Measurements from ENCODE around the gene TAS2R41. TPM values are rescaled to one million over a fixed set of nuclear protein-coding genes. Genes with fewer than 3 reads are reported as not detected.

Gene TAS2R41
- total RNA-seq, 1 donor from 2014 or later = not detected

GRCh38 chr7:143435266-143435665 lies 42.4 kb upstream of the TAS2R41 start:
- H3K36me3 ChIP-seq (ENCODE audit: insufficient read depth, low read length) = no peaks in the 10 kb centered on the region
- Mint-ChIP-seq H3K4me3 (ENCODE audit: unreplicated experiment) (no peak overlapping the region), H3K27me3 (ENCODE audit: low read depth, unreplicated experiment) (peaks cover 12% of the 10 kb centered on the region), H3K27ac (ENCODE audit: unreplicated experiment) (no peak overlapping the region), H3K36me3 (ENCODE audit: low read depth, unreplicated experiment) (no peaks in the 10 kb centered on the region), H3K9me3 (ENCODE audit: unreplicated experiment) (no peaks in the 10 kb centered on the region), H3K4me1 (ENCODE audit: low read depth, unreplicated experiment) (no peaks in the 10 kb centered on the region)
- H3K4me3 ChIP-seq (ENCODE audit: insufficient read depth, low read depth, low read length) = no peak overlapping the region
- H3K9ac ChIP-seq (ENCODE audit: low read length) = no peak overlapping the region
- no peak overlapping the region for H3K4me2 ChIP-seq (ENCODE audit: low read length)
- no peak overlapping the region for H2AFZ ChIP-seq (ENCODE audit: low read depth, low read length)
- no peaks in the 10 kb centered on the region for H3K9me3 ChIP-seq (ENCODE audit: insufficient read depth, low read depth, low read length)
- no peak for DNase-seq (ENCODE audit: low read depth)
- no peaks in the 10 kb centered on the region for H3K27me3 ChIP-seq (ENCODE audit: insufficient read depth, low read length)
- H3K4me1 ChIP-seq (ENCODE audit: insufficient read depth, low read length) = no peaks in the 10 kb centered on the region
- no peak for FAIRE-seq
- H3K79me2 ChIP-seq (ENCODE audit: insufficient read depth, low read length) = no peaks in the 10 kb centered on the region
- H3K27ac ChIP-seq (ENCODE audit: low read depth, low read length) = no peak overlapping the region
- no peaks in the 10 kb centered on the region for H4K20me1 ChIP-seq (ENCODE audit: insufficient read depth, low read length)
- TF ChIP-seq CTCF (IDR thresholded peaks at IDR 0.05; ENCODE audit: insufficient read depth, low read depth, low read length) = no peak
- TF ChIP-seq EZH2 (IDR thresholded peaks at IDR 0.05; ENCODE audit: insufficient read depth, low read length) = no peak

DNA sequence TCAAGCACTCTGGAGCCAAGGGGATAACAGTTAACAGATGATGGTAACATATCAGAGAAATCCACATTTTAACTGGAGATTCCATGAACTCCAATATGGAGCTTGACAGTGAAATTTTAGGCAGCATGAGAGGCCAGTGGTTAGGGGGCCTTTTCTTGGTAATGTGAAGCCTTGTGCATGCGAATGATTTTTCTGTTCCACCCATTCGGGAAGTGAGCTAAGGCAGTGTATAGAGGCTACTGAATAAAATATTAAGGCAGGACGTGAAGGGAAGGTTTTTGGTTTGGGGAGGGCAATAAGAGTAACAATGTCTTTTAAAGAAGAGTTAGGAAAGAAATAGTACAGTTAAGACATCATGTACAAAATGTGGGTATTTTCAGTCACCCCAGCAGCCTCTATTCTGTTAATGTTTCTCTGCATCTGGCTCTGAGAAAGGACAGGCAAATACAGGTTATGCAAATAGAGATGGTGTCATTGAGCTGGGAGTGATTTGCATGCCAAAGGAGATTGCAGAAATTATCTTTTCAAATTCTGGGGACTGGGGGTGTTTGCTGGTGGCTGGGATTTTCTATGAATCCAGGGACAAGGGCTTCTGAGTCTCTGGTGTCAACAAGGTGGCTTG lies 41.2 kb upstream of the TAS2R41 start:
- Histone ChIP-seq H3K9ac (ENCODE audit: low read length) (no peak overlapping the region), H3K27me3 (ENCODE audit: insufficient read depth, low read length) (no peaks in the 10 kb centered on the region), H3K79me2 (ENCODE audit: insufficient read depth, low read length) (no peaks in the 10 kb centered on the region), H3K9me3 (ENCODE audit: insufficient read depth, low read depth, low read length) (no peaks in the 10 kb centered on the region), H3K4me1 (ENCODE audit: insufficient read depth, low read length) (no peaks in the 10 kb centered on the region), H3K4me2 (ENCODE audit: low read length) (no peak overlapping the region), H2AFZ (ENCODE audit: low read depth, low read length) (no peak overlapping the region), H4K20me1 (ENCODE audit: insufficient read depth, low read length) (no peaks in the 10 kb centered on the region), H3K4me3 (ENCODE audit: insufficient read depth, low read depth, low read length) (no peak overlapping the region), H3K27ac (ENCODE audit: low read depth, low read length) (no peak overlapping the region), H3K36me3 (ENCODE audit: insufficient read depth, low read length) (no peaks in the 10 kb centered on the region)
- DNase-seq (ENCODE audit: low read depth) (no peak), FAIRE-seq (no peak)
- Mint-ChIP-seq H3K9me3 (ENCODE audit: unreplicated experiment) (no peaks in the 10 kb centered on the region), H3K4me3 (ENCODE audit: unreplicated experiment) (no peak overlapping the region), H3K27ac (ENCODE audit: unreplicated experiment) (no peak overlapping the region), H3K27me3 (ENCODE audit: low read depth, unreplicated experiment) (peaks cover 15% of the 10 kb centered on the region), H3K4me1 (ENCODE audit: low read depth, unreplicated experiment) (no peaks in the 10 kb centered on the region), H3K36me3 (ENCODE audit: low read depth, unreplicated experiment) (no peaks in the 10 kb centered on the region)
- TF ChIP-seq EZH2 (IDR thresholded peaks at IDR 0.05; ENCODE audit: insufficient read depth, low read length) (no peak), CTCF (IDR thresholded peaks at IDR 0.05; ENCODE audit: insufficient read depth, low read depth, low read length) (no peak)

DNA sequence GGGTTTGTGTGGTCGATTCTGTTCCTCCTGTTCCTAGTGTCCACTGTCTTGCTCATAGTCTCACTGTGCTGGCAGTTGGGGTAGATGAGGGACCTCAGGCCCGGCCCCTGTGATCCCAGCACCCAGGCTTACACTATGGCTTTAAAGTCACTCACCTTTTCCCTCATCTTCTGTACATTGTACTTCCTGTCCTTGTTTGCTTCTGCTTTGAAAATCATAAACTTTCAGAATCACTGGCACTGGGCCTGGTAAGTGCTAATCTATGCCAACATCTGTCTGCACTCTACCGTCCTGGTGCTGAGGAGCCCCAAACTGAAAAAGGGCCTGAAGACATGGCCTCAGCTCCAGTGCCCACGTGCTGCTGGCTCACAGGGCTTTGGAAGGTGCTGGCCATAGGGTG lies 40.1 kb upstream of the TAS2R41 start:
- no peak for DNase-seq (ENCODE audit: low read depth)
- Histone ChIP-seq H3K9ac (ENCODE audit: low read length) (no peak overlapping the region), H3K4me1 (ENCODE audit: insufficient read depth, low read length) (no peaks in the 10 kb centered on the region), H3K4me2 (ENCODE audit: low read length) (no peak overlapping the region), H3K9me3 (ENCODE audit: insufficient read depth, low read depth, low read length) (no peaks in the 10 kb centered on the region), H2AFZ (ENCODE audit: low read depth, low read length) (no peak overlapping the region), H3K4me3 (ENCODE audit: insufficient read depth, low read depth, low read length) (no peak overlapping the region), H3K27me3 (ENCODE audit: insufficient read depth, low read length) (no peaks in the 10 kb centered on the region), H3K27ac (ENCODE audit: low read depth, low read length) (no peak overlapping the region), H3K79me2 (ENCODE audit: insufficient read depth, low read length) (no peaks in the 10 kb centered on the region), H3K36me3 (ENCODE audit: insufficient read depth, low read length) (no peaks in the 10 kb centered on the region), H4K20me1 (ENCODE audit: insufficient read depth, low read length) (no peaks in the 10 kb centered on the region)
- Mint-ChIP-seq H3K4me1 (ENCODE audit: low read depth, unreplicated experiment) (no peaks in the 10 kb centered on the region), H3K9me3 (ENCODE audit: unreplicated experiment) (no peaks in the 10 kb centered on the region), H3K27ac (ENCODE audit: unreplicated experiment) (no peak overlapping the region), H3K27me3 (ENCODE audit: low read depth, unreplicated experiment) (peaks cover 15% of the 10 kb centered on the region), H3K4me3 (ENCODE audit: unreplicated experiment) (no peak overlapping the region), H3K36me3 (ENCODE audit: low read depth, unreplicated experiment) (no peaks in the 10 kb centered on the region)
- no peak for FAIRE-seq
- TF ChIP-seq CTCF (IDR thresholded peaks at IDR 0.05; ENCODE audit: insufficient read depth, low read depth, low read length) (no peak), EZH2 (IDR thresholded peaks at IDR 0.05; ENCODE audit: insufficient read depth, low read length) (no peak)
